CD8-positive, alpha-beta memory T cell (primary cell): ENCODE data around the gene EPS8L3. TPM values are rescaled to one million over a fixed set of nuclear protein-coding genes. Genes with fewer than 3 reads are reported as not detected.
"Not testable (repeated sequence)": the region's sequence is repeated elsewhere in the genome, so short reads cannot be mapped to it uniquely, and the experiment has no call there.

ENCODE experiments used
- CTCF ChIA-PET: fragments of 350-600 bp; sonication (Branson Sonifier 250); formaldehyde crosslinking; loops from one replicate; lab custom pipeline; 2021; ENCODE audit warnings: antibody characterized with exemption; lab: Charles Lee
- POLR2A ChIA-PET: fragments of 350-600 bp; sonication (Branson Sonifier 250); formaldehyde crosslinking; loops from one replicate; lab custom pipeline; 2021; ENCODE audit warnings: antibody characterized with exemption; lab: Charles Lee
- DNase-seq, 5 donors: peaks; one replicate each; pipeline versions ENCODE4 v3.0.0 to v3.0.0-alpha.2; 2020 to 2022; ENCODE audit warnings: mixed read lengths in 1 of 5
- H3K27ac ChIP-seq: one replicate; pipeline ENCODE4 v1.7.0; 2013; ENCODE audit warnings: low read depth, mild to moderate bottlenecking, low read length, moderate library complexity
- H3K27me3 ChIP-seq: 2 replicates; pipeline ENCODE4 v1.7.0; 2013; ENCODE audit warnings: low read length, mild to moderate bottlenecking; ENCODE audit not compliant: insufficient read depth, poor library complexity, severe bottlenecking
- H3K36me3 ChIP-seq: 2 replicates; pipeline ENCODE4 v1.7.0; 2013; ENCODE audit warnings: mild to moderate bottlenecking, low read length, moderate library complexity; ENCODE audit not compliant: insufficient read depth
- H3K4me1 ChIP-seq: 2 replicates; pipeline ENCODE4 v1.7.0; 2013; ENCODE audit warnings: mild to moderate bottlenecking, low read length, moderate library complexity; ENCODE audit not compliant: insufficient read depth
- H3K4me3 ChIP-seq: 2 replicates; pipeline ENCODE4 v1.7.0; 2013; ENCODE audit warnings: mild to moderate bottlenecking, low read length
- H3K9me3 ChIP-seq: 2 replicates; pipeline ENCODE4 v1.7.0; 2013; ENCODE audit warnings: mild to moderate bottlenecking, low read length
- H3K27ac Mint-ChIP-seq, 8 donors: one replicate each; pipeline ENCODE4 v1.8.0; 2020 to 2021; ENCODE audit warnings: mixed read lengths in 8 of 8, mild to moderate bottlenecking in 6 of 8, inconsistent platforms in 3 of 8, moderate library complexity in 3 of 8
- H3K27me3 Mint-ChIP-seq, 2 donors: one replicate each; pipeline ENCODE4 v1.8.0; 2020 to 2021; ENCODE audit warnings: mixed read lengths in 2 of 2, mild to moderate bottlenecking in 1 of 2, moderate library complexity in 1 of 2
- H3K36me3 Mint-ChIP-seq, 3 donors: one replicate each; pipeline ENCODE4 v1.8.0; 2020 to 2021; ENCODE audit warnings: mixed read lengths in 3 of 3, inconsistent platforms in 1 of 3, mild to moderate bottlenecking in 1 of 3
- H3K4me1 Mint-ChIP-seq, 3 donors: one replicate each; pipeline ENCODE4 v1.8.0; 2020 to 2021; ENCODE audit warnings: mixed read lengths in 3 of 3, inconsistent platforms in 1 of 3, mild to moderate bottlenecking in 1 of 3
- H3K4me3 Mint-ChIP-seq, 7 donors: one replicate each; pipeline ENCODE4 v1.8.0; 2020 to 2021; ENCODE audit warnings: mixed read lengths in 7 of 7, mild to moderate bottlenecking in 6 of 7, moderate library complexity in 4 of 7, inconsistent platforms in 2 of 7
- H3K9me3 Mint-ChIP-seq, 5 donors: one replicate each; pipeline ENCODE4 v1.8.0; 2020 to 2022; ENCODE audit warnings: mixed read lengths in 5 of 5, mild to moderate bottlenecking in 3 of 5, moderate library complexity in 2 of 5, inconsistent platforms in 1 of 5
- polyA plus RNA-seq: library from polyadenylated mRNA; unstranded; fragments of 300-500 nt; fragmentation: Illumina TruSeq; gene quantifications from one replicate; pipeline ENCODE4 v1.2.3, GENCODE V29; 2021
- total RNA-seq, 2 experiments: library from RNA; stranded (reverse); gene quantifications; one replicate each; pipeline ENCODE4 v1.2.3, GENCODE V29; 2021

Gene EPS8L3
- total and polyA plus RNA-seq, 3 experiments from 2014 or later = not detected

GRCh38 chr1:109757936-109758786 is 5.6 kb downstream of the EPS8L3 start:
- Histone ChIP-seq H3K36me3 (no peaks in the 10 kb centered on the region), H3K27ac (no peak overlapping the region), H3K27me3 (no peaks in the 10 kb centered on the region), H3K9me3 (no peaks in the 10 kb centered on the region), H3K4me1 (no peaks in the 10 kb centered on the region), H3K4me3 (no peak overlapping the region)
- ChIA-PET CTCF (no interaction called here), POLR2A (no interaction called here)
- peaks cover 0 to 3% of the 10 kb centered on the region in 2 donors for H3K27me3 Mint-ChIP-seq
- no peak overlapping the region for H3K4me3 Mint-ChIP-seq
- H3K4me1 Mint-ChIP-seq = no peaks in the 10 kb centered on the region
- no peaks in the 10 kb centered on the region for H3K36me3 Mint-ChIP-seq
- no peak overlapping the region for H3K27ac Mint-ChIP-seq
- DNase-seq = peak in 1 of 5 donors; percentile 27
- no peaks in the 10 kb centered on the region for H3K9me3 Mint-ChIP-seq

DNA sequence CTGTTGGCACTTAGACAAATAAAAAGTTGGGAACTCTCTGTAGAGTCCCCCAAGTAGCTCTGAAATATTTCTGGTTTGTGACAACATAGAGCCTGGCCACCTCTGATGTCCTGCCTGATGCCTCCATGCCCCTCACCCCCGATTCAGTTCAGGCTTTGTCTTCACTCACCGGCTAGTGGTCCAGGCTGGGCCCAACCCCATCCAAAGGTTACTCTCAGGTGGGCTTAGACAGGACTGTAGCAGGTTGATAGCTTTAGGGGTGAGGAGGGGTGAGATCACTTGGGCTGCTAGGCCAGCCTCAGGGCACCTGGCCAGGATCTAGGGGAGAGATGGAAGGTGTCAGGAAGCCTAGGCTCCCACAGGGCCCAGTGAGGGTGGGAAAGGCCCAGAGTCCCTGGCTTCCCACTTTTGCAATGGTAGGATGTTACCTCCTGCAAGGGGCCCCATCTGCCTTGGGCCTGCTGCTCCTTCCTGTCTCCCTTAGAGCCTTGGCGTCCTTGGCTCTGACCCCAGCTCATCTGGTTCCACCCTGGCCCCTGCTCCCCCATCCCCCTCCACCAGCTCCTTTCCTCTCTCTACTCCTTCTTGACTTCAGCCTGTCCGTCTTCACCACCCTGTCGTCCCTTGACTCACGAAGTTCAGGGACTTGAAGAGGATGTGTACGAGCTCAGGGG is 6.7 kb downstream of the EPS8L3 start:
- POLR2A ChIA-PET = interaction anchor here (0.6 kb wide), 1 partner anchor 211 kb away, joined by 3 read pairs; no protein-coding TSS in a partner anchor
- no peak overlapping the region for H3K27ac Mint-ChIP-seq
- CTCF ChIA-PET = no interaction called here

GRCh38 chr1:109756325-109756724 is 7.4 kb downstream of the EPS8L3 start:
- H3K9me3 Mint-ChIP-seq, H3K27ac ChIP-seq, H3K4me1 ChIP-seq, H3K9me3 ChIP-seq, H3K4me1 Mint-ChIP-seq, H3K36me3 ChIP-seq, H3K36me3 Mint-ChIP-seq, H3K4me3 ChIP-seq, CTCF ChIA-PET, H3K4me3 Mint-ChIP-seq, H3K27me3 ChIP-seq: not testable (repeated sequence)
- peak in 1 of 5 donors; percentile 13 for DNase-seq
- Mint-ChIP-seq H3K27ac (peak overlapping the region in 1 of 8 donors; percentile 19), H3K27me3 (peaks cover 11 to 13% of the 10 kb centered on the region in 2 donors)
- POLR2A ChIA-PET = interaction anchor here (0.6 kb wide), 1 partner anchor 210 kb away, joined by 3 read pairs; no protein-coding TSS in a partner anchor

More for the DNA sequence above, 6.7 kb downstream of the EPS8L3 start:
- H3K36me3 Mint-ChIP-seq = no peaks in the 10 kb centered on the region
- H3K27me3 ChIP-seq = no peaks in the 10 kb centered on the region
- no peaks in the 10 kb centered on the region for H3K4me1 Mint-ChIP-seq
- H3K4me3 Mint-ChIP-seq = no peak overlapping the region
- no peaks in the 10 kb centered on the region for H3K9me3 Mint-ChIP-seq
- H3K27me3 Mint-ChIP-seq = peaks cover 6 to 8% of the 10 kb centered on the region in 2 donors
- H3K27ac ChIP-seq = no peak overlapping the region
- H3K9me3 ChIP-seq = no peaks in the 10 kb centered on the region
- H3K36me3 ChIP-seq = no peaks in the 10 kb centered on the region
- H3K4me1 ChIP-seq = no peaks in the 10 kb centered on the region
- H3K4me3 ChIP-seq = no peak overlapping the region
- DNase-seq = peak in 1 of 5 donors; percentile 15

DNA sequence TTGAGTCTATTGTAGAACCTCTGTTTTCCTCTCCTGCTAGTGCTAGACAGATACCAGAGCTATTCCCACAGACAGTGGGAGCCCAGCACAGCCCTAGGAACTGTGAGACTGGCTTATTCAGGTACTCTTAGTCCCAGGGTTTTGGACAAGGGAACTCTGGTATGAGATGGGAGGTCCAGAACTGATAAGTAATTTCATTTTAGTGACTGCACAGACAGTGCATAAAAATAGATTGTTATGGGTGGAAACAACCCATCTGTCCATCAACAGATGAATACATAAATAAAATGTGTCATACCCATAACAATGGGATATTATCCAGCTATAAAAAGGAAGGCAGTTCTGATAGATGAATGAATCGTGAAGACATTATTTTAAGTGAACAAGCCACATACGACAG is 9.0 kb downstream of the EPS8L3 start:
- H3K27ac ChIP-seq = no peak overlapping the region
- no peaks in the 10 kb centered on the region for H3K9me3 ChIP-seq
- H3K36me3 Mint-ChIP-seq = no peaks in the 10 kb centered on the region
- ChIA-PET CTCF (interaction anchor here (1.7 kb wide), 1 partner anchor 230 kb away, joined by 6 read pairs; the partner anchor contains the start of gene AHCYL1), POLR2A (no interaction called here)
- no peaks in the 10 kb centered on the region for H3K4me1 ChIP-seq
- no peaks in the 10 kb centered on the region for H3K27me3 ChIP-seq
- no peaks in the 10 kb centered on the region for H3K36me3 ChIP-seq
- peak overlapping the region in 1 of 8 donors; percentile 3 for H3K27ac Mint-ChIP-seq
- peaks cover 18 to 25% of the 10 kb centered on the region in 2 donors for H3K27me3 Mint-ChIP-seq
- no peaks in the 10 kb centered on the region for H3K4me1 Mint-ChIP-seq
- no peak overlapping the region for H3K4me3 Mint-ChIP-seq
- DNase-seq = no peak
- H3K9me3 Mint-ChIP-seq = no peaks in the 10 kb centered on the region
- no peak overlapping the region for H3K4me3 ChIP-seq

- H3K4me1 ChIP-seq = no peaks in the 10 kb centered on the region
- peaks cover 27 to 33% of the 10 kb centered on the region in 2 donors for H3K27me3 Mint-ChIP-seq
- H3K36me3 ChIP-seq = no peaks in the 10 kb centered on the region
- peak in 1 of 5 donors; percentile 18 for DNase-seq
- H3K36me3 Mint-ChIP-seq = no peaks in the 10 kb centered on the region
- no peaks in the 10 kb centered on the region for H3K27me3 ChIP-seq
- no peak overlapping the region for H3K27ac Mint-ChIP-seq
- H3K27ac ChIP-seq = no peak overlapping the region
- H3K9me3 ChIP-seq = no peaks in the 10 kb centered on the region
- H3K9me3 Mint-ChIP-seq = no peaks in the 10 kb centered on the region
- no peak overlapping the region for H3K4me3 Mint-ChIP-seq
- no peak overlapping the region for H3K4me3 ChIP-seq
- ChIA-PET POLR2A (no interaction called here), CTCF (interaction anchor here (1.3 kb wide), 1 partner anchor 109 kb away, joined by 4 read pairs; no protein-coding TSS in a partner anchor)
- H3K4me1 Mint-ChIP-seq = no peaks in the 10 kb centered on the region
Measured at GRCh38 chr1:109751531-109752260, 12.0 kb downstream of the EPS8L3 start.

DNA sequence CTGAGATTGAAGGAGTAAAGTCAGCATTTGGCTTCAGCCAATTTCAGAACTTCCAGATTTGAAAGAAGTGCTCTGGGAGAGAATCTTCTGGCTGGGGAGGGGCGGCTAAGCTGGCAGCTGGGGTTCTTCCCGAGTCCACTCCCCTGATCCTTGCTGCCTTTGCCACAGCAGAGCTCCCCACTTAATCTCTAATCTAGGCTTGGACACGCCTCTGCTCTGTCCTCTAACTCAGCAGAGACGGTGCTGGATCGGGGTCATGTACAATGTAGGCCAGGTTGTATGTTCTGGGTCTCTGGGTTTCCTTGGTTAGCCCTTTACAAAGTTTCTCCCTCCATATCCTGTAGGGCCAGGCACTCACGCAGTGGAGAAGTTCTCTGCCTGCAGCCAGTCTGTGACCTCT is 12.8 kb downstream of the EPS8L3 start:
- Histone ChIP-seq H3K27me3 (no peaks in the 10 kb centered on the region), H3K4me3 (no peak overlapping the region), H3K36me3 (no peaks in the 10 kb centered on the region), H3K9me3 (no peaks in the 10 kb centered on the region), H3K27ac (no peak overlapping the region), H3K4me1 (no peaks in the 10 kb centered on the region)
- peak in 1 of 5 donors; percentile 4 for DNase-seq
- Mint-ChIP-seq H3K4me3 (no peak overlapping the region), H3K27me3 (peaks cover 25 to 33% of the 10 kb centered on the region in 2 donors), H3K36me3 (no peaks in the 10 kb centered on the region), H3K27ac (no peak overlapping the region), H3K4me1 (no peaks in the 10 kb centered on the region), H3K9me3 (no peaks in the 10 kb centered on the region)
- CTCF ChIA-PET = interaction anchor here (0.6 to 1.3 kb wide), 2 partner anchors 26 to 108 kb away, joined by 3 to 4 read pairs; no protein-coding TSS in a partner anchor
- POLR2A ChIA-PET = no interaction called here

GRCh38 chr1:109750241-109750882 is 13.4 kb downstream of the EPS8L3 start:
- ChIA-PET CTCF (interaction anchor here (0.6 to 1.6 kb wide), 4 partner anchors 26 to 310 kb away, joined by 3 to 4 read pairs (median 4); partner anchors contain the start of gene AHCYL1), POLR2A (no interaction called here)
- Histone ChIP-seq H3K9me3 (no peaks in the 10 kb centered on the region), H3K4me3 (no peak overlapping the region), H3K4me1 (no peaks in the 10 kb centered on the region), H3K36me3 (no peaks in the 10 kb centered on the region), H3K27me3 (no peaks in the 10 kb centered on the region), H3K27ac (no peak overlapping the region)
- Mint-ChIP-seq H3K27me3 (peaks cover 26 to 33% of the 10 kb centered on the region in 2 donors), H3K36me3 (no peaks in the 10 kb centered on the region), H3K4me1 (no peaks in the 10 kb centered on the region), H3K9me3 (no peaks in the 10 kb centered on the region), H3K27ac (no peak overlapping the region), H3K4me3 (no peak overlapping the region)
- peak in 1 of 5 donors; percentile 24 for DNase-seq
